ENCODE results near the gene THUMPD1.

THUMPD1 gene

DNA sequence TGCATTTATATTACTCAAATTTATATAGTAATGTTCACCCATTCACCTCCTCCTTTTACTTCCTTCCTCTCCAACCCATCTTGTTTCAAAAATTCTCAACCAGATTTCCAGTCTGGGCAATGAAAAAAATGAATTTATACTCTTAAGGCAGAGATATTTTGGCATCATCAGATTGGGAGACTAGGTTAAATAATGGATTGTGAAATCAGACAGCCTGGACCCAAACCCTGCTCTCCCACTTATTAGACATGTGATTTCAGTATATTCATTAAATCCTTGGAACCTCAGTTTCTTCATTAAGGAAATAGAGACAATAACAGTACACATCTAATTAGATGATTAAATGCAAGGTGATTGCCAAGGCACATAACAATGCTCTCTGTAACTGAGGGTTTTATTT, 52.0 kb downstream of the THUMPD1 start:
- DNase-seq = no peak

GRCh38 chr16:20683812-20684211, 57.8 kb downstream of the THUMPD1 start:
- DNase-seq = no peak

All from stimulated activated naive CD4-positive, alpha-beta T cell treated with Interleukin-2 at 50 U/mL for 16 hours (primary cell).